Measurements from ENCODE around the gene GAB2. TPM values are rescaled to one million over a fixed set of nuclear protein-coding genes. Genes with fewer than 3 reads are reported as not detected.

GAB2 gene
- total and polyA plus RNA-seq, 12 donors = 2.4 to 22.4 (median 16.2) TPM

DNA sequence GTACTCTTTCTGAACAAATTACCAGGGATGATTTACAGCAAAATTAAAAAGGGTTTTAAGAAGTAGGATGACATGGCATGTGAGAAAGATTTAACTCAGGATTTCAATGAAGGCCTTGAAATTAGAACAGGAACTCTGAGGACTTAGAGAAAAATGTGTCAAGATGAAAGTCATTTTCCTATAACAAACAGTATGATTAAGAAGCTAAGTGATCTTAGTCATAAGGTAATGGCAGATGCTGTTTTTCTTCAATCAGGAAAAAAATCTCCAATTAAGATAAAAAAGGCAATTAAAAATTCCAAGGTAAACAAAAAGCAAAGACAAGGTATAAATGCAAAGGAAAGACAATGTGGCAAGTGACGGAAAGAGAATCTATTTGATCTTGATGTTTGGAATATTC lies 73.5 kb downstream of the GAB2 start:
- DNase-seq = no peak
- Histone ChIP-seq H3K27me3 (no peaks in the 10 kb centered on the region), H3K4me3 (no peak overlapping the region), H3K4me1 (replicated peaks in 1 of 2) (peaks cover 0 to 34% of the 10 kb centered on the region in 2 donors), H3K9me3 (replicated peaks in 1 of 3) (no peaks in the 10 kb centered on the region), H3K27ac (no peak overlapping the region), H3K36me3 (replicated peaks in 1 of 2) (no peaks in the 10 kb centered on the region)
- TF ChIP-seq POLR2A (IDR thresholded peaks at IDR 0.05) (no peak), CTCF (IDR thresholded peaks at IDR 0.05) (no peak)
- 87 to 91% (median 89%) methylated on average over 1 of the region's 1 CpG for WGBS, 4 donors
- intact Hi-C loops (cut with DNase I) = no loop called here

DNA sequence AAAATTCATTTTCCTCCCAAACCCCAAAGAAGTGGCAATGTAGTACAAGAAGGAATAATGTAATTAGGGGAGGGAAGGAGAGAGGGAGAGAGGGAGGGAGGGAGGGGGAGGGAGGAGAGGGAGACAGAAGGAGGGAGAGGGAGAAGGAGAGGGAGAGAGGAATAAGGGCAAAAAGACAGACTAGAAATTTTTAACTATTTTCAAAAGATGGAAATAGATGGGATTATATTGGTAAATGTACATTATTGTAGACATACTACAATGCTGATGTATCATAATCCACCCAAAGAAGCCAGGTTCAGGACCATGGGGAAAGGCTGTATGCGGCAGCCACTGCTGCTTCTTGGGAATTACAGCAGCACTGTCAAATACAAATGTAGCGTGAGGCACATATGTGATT lies 74.3 kb downstream of the GAB2 start:
- no peak overlapping the region for H3K4me3 ChIP-seq
- TF ChIP-seq POLR2A (IDR thresholded peaks at IDR 0.05) (no peak), CTCF (IDR thresholded peaks at IDR 0.05) (no peak)
- 96 to 100% (median 98%) methylated on average over 2 of the region's 2 CpGs for WGBS, 4 donors
- intact Hi-C loops (cut with DNase I) = no loop called here
- no peaks in the 10 kb centered on the region for H3K9me3 ChIP-seq (replicated peaks in 1 of 3)
- no peaks in the 10 kb centered on the region for H3K27me3 ChIP-seq
- no peak overlapping the region for H3K27ac ChIP-seq
- no peak for DNase-seq
- H3K36me3 ChIP-seq (replicated peaks in 1 of 2) = no peaks in the 10 kb centered on the region
- peaks cover 0 to 29% of the 10 kb centered on the region in 2 donors for H3K4me1 ChIP-seq (replicated peaks in 1 of 2)

GRCh38 chr11:78341841-78342240 lies 75.8 kb downstream of the GAB2 start:
- H3K27ac ChIP-seq = no peak overlapping the region
- intact Hi-C loops (cut with DNase I) = no loop called here
- H3K4me1 ChIP-seq (replicated peaks in 1 of 2) = peaks cover 0 to 39% of the 10 kb centered on the region in 2 donors
- H3K36me3 ChIP-seq (replicated peaks in 1 of 2) = no peaks in the 10 kb centered on the region
- WGBS, 4 donors = 90 to 94% (median 91%) methylated on average over 2 of the region's 2 CpGs
- H3K4me3 ChIP-seq = no peak overlapping the region
- no peak for TF ChIP-seq CTCF (IDR thresholded peaks at IDR 0.05)
- no peaks in the 10 kb centered on the region for H3K27me3 ChIP-seq
- DNase-seq = no peak
- no peaks in the 10 kb centered on the region for H3K9me3 ChIP-seq (replicated peaks in 1 of 3)

- H3K4me3 ChIP-seq = no peak overlapping the region
- intact Hi-C loops (cut with DNase I) = no loop called here
- 86 to 90% (median 90%) methylated on average over 2 of the region's 2 CpGs for WGBS, 4 donors
- DNase-seq = no peak
- H3K36me3 ChIP-seq (replicated peaks in 1 of 2) = no peaks in the 10 kb centered on the region
- TF ChIP-seq POLR2A (IDR thresholded peaks at IDR 0.05) = no peak
- TF ChIP-seq CTCF (IDR thresholded peaks at IDR 0.05) = no peak
- no peak overlapping the region for H3K27ac ChIP-seq
- no peaks in the 10 kb centered on the region for H3K9me3 ChIP-seq (replicated peaks in 1 of 3)
- H3K27me3 ChIP-seq = no peaks in the 10 kb centered on the region
- H3K4me1 ChIP-seq (replicated peaks in 1 of 2) = peaks cover 0 to 32% of the 10 kb centered on the region in 2 donors
These were observed 77.1 kb downstream of the GAB2 start for GRCh38 chr11:78340530-78340929.

Data from adrenal gland (tissue), 12 donors.